Hepatocyte (in vitro differentiated cells): Measurements from ENCODE around the gene FYN. TPM values are rescaled to one million over a fixed set of nuclear protein-coding genes. Genes with fewer than 3 reads are reported as not detected.

Source experiments
- DNase-seq: peaks from one replicate; pipeline ENCODE4 v3.0.0-alpha.2; 2016; ENCODE audit warnings: low spot score
- H2AFZ ChIP-seq: fragments of 200-600 bp; sonication (generic); 2 replicates; pipeline ENCODE4 v1.6.0; 2016; ENCODE audit warnings: antibody characterized with exemption, mild to moderate bottlenecking
- H3K27ac ChIP-seq: fragments of 200-600 bp; sonication (generic); 2 replicates; pipeline ENCODE4 v1.5.1; 2016; ENCODE audit warnings: mild to moderate bottlenecking
- H3K27me3 ChIP-seq: fragments of 200-600 bp; sonication (generic); 2 replicates; pipeline ENCODE4 v1.6.1; 2016
- H3K36me3 ChIP-seq: fragments of 200-600 bp; sonication (generic); replicated peaks from 2 replicates; pipeline ENCODE4 v1.5.1; 2016; ENCODE audit warnings: low read depth; ENCODE audit not compliant: insufficient read depth
- H3K4me1 ChIP-seq: fragments of 200-600 bp; sonication (generic); 2 replicates; pipeline ENCODE4 v1.5.1; 2016; ENCODE audit warnings: mild to moderate bottlenecking, moderate library complexity; ENCODE audit not compliant: insufficient read depth
- H3K4me2 ChIP-seq: fragments of 200-600 bp; sonication (generic); 2 replicates; pipeline ENCODE4 v1.6.0; 2016
- H3K4me3 ChIP-seq: fragments of 200-600 bp; sonication (generic); 2 replicates; pipeline ENCODE4 v1.5.1; 2016; ENCODE audit warnings: mild to moderate bottlenecking
- H3K79me2 ChIP-seq: fragments of 200-600 bp; sonication (generic); 2 replicates; pipeline ENCODE4 v1.6.0; 2017; ENCODE audit warnings: mild to moderate bottlenecking
- H3K9me2 ChIP-seq: fragments of 200-600 bp; sonication (generic); replicated peaks from 2 replicates; pipeline ENCODE4 v1.6.0; 2017; ENCODE audit warnings: mild to moderate bottlenecking; ENCODE audit not compliant: insufficient read depth
- H3K9me3 ChIP-seq: fragments of 200-600 bp; sonication (generic); 2 replicates; pipeline ENCODE4 v1.5.1; 2016; ENCODE audit warnings: low read depth, mild to moderate bottlenecking
- H4K20me1 ChIP-seq: fragments of 200-600 bp; sonication (generic); 2 replicates; pipeline ENCODE4 v1.6.0; 2016; ENCODE audit warnings: mild to moderate bottlenecking; ENCODE audit not compliant: insufficient read depth, poor library complexity, severe bottlenecking
- EZH2 ChIP-seq: fragments of 200-600 bp; sonication (generic); IDR thresholded peaks from 2 replicates; pipeline ENCODE4 v1.6.1; 2016; ENCODE audit warnings: antibody characterized with exemption, mild to moderate bottlenecking, borderline replicate concordance
- EZH2phosphoT487 ChIP-seq: fragments of 200-600 bp; sonication (generic); IDR thresholded peaks from one replicate; pipeline ENCODE4 v1.6.1; 2018; ENCODE audit warnings: antibody characterized with exemption, mild to moderate bottlenecking, low read depth, moderate library complexity; ENCODE audit not compliant: unreplicated experiment, severe bottlenecking
- WGBS: methylation state at CpG from one replicate; pipeline ENCODE4 v1.1.6; 2016; ENCODE audit warnings: low lambda C conversion rate; ENCODE audit errors: missing lambda C conversion rate; 5-methylcytosine and 5-hydroxymethylcytosine counted together
- polyA plus RNA-seq: library from polyadenylated mRNA; unstranded; fragments of >200 nt; fragmentation: Nextera tagmentation; extraction: Ambion mirVana; gene quantifications from 2 replicates; pipeline ENCODE4 v1.2.1, GENCODE V29; 2016
- total RNA-seq: library from RNA; depleted of rRNA; stranded (reverse); fragments of >200 nt; gene quantifications from 2 replicates; pipeline ENCODE4 v1.2.3, GENCODE V29; 2014
- TF ChIP-seq, protein P1 (sequence below): fragments of 200-600 bp; sonication (generic); IDR thresholded peaks from 2 replicates; pipeline ENCODE4 v1.5.1; 2016; ENCODE audit warnings: antibody characterized with exemption, mild to moderate bottlenecking; ENCODE audit not compliant: poor library complexity

The FYN gene
- total and polyA plus RNA-seq, 2 experiments from 2014 or later = 40.0 to 70.1 TPM

DNA sequence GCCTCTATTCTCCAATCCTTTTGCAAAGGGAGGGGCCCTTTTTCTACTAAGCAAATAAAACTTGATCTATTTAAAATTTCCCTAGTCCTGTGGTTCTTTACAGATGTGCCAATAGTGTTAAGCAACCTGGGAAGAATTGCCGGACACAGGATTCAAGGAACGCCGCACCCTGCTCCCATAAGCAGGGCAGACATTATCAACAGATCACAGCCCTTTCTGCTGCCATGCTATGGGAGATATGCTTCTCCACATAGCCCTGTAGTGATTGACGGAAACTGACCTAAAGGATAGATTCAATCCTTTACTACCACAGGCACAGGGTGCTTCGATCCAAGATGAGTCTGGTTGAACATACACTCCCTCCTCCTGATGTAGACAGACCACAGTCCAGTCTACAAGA lies 149.2 kb downstream of the FYN start:
- no peak for DNase-seq
- WGBS = 87% methylated on average over 5 of the region's 5 CpGs
- H3K4me1 ChIP-seq = peaks cover 5% of the 10 kb centered on the region
- no peaks in the 10 kb centered on the region for H3K27me3 ChIP-seq
- H3K36me3 ChIP-seq = no peaks in the 10 kb centered on the region
- H3K79me2 ChIP-seq = no peaks in the 10 kb centered on the region
- no peak overlapping the region for H3K4me2 ChIP-seq
- no peak overlapping the region for H3K4me3 ChIP-seq
- TF ChIP-seq EZH2 (no peak), EZH2phosphoT487 (no peak)
- TF ChIP-seq, protein P1, sequence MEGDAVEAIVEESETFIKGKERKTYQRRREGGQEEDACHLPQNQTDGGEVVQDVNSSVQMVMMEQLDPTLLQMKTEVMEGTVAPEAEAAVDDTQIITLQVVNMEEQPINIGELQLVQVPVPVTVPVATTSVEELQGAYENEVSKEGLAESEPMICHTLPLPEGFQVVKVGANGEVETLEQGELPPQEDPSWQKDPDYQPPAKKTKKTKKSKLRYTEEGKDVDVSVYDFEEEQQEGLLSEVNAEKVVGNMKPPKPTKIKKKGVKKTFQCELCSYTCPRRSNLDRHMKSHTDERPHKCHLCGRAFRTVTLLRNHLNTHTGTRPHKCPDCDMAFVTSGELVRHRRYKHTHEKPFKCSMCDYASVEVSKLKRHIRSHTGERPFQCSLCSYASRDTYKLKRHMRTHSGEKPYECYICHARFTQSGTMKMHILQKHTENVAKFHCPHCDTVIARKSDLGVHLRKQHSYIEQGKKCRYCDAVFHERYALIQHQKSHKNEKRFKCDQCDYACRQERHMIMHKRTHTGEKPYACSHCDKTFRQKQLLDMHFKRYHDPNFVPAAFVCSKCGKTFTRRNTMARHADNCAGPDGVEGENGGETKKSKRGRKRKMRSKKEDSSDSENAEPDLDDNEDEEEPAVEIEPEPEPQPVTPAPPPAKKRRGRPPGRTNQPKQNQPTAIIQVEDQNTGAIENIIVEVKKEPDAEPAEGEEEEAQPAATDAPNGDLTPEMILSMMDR = no peak
- no peak overlapping the region for H3K27ac ChIP-seq
- no peaks in the 10 kb centered on the region for H3K9me3 ChIP-seq
- H3K9me2 ChIP-seq = no peaks in the 10 kb centered on the region
- no peak overlapping the region for H2AFZ ChIP-seq
- H4K20me1 ChIP-seq = no peaks in the 10 kb centered on the region

DNA sequence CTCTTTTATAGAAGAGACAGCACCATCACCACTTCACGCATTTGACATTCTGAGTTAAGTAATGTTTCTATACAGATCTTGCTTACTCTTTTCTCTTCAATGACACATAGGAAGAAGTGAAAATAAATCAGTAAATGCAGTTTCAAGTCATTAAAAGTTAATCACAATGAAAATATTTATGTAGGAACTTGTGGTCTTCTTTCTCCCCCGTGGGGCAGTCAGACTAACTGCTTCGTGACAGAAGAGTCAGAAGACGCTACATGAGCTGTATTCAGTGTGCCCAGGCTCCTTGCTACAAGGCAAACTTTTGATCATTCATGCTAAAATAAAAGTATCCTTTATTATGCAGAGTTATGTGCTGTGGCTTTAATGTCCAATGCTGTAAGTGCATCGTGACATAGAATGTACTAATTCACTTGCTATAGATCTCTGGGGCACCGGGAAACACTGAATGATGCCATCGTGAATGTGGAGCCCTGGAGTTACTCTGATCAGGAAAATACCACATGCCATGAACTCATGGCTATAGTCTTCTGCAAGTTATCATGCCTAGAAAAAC lies 149.8 kb downstream of the FYN start:
- Histone ChIP-seq H3K36me3 (no peaks in the 10 kb centered on the region), H4K20me1 (no peaks in the 10 kb centered on the region), H3K27me3 (no peaks in the 10 kb centered on the region), H2AFZ (no peak overlapping the region), H3K4me2 (no peak overlapping the region), H3K79me2 (no peaks in the 10 kb centered on the region), H3K4me3 (no peak overlapping the region), H3K4me1 (peaks cover 5% of the 10 kb centered on the region), H3K9me3 (no peaks in the 10 kb centered on the region), H3K9me2 (no peaks in the 10 kb centered on the region), H3K27ac (no peak overlapping the region)
- DNase-seq = no peak
- no peak for TF ChIP-seq EZH2
- TF ChIP-seq, protein P1 = no peak
- no peak for TF ChIP-seq EZH2phosphoT487
- WGBS = 90% methylated on average over 7 of the region's 7 CpGs

DNA sequence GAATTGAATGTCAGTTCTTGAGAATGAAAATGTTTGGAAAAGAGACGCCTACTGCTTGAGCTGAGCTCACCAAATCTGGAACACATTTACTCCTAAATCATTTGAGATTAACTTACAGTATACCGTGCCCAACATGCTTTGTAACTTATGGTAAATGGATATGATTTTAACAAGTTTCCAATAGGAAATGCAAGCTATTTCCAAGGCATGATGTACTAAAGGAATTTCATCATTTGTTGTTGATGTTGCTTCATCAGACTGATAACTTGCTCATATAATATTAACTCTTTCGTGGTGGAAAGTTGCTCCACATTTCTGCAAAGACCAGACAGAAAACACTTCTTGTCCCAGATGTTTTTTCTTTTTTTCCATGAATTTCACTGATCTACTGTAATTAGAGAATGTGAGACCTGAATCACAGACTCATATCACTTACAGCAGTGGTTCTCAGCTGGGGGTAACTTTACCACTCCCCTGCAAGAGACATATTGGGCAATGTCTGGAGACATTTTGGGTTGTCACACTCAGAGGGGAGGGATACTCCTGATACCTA lies 151.0 kb downstream of the FYN start:
- 49% methylated on average over 3 of the region's 3 CpGs for WGBS
- Histone ChIP-seq H3K4me3 (no peak overlapping the region), H3K4me2 (no peak overlapping the region), H3K27ac (peak overlapping the region; percentile 8), H3K27me3 (no peaks in the 10 kb centered on the region), H3K4me1 (peaks cover 5% of the 10 kb centered on the region), H3K79me2 (no peaks in the 10 kb centered on the region), H3K9me2 (no peaks in the 10 kb centered on the region), H4K20me1 (no peaks in the 10 kb centered on the region), H3K36me3 (no peaks in the 10 kb centered on the region), H2AFZ (no peak overlapping the region), H3K9me3 (no peaks in the 10 kb centered on the region)
- DNase-seq = no peak
- TF ChIP-seq EZH2 (no peak), EZH2phosphoT487 (no peak)
- TF ChIP-seq, protein P1 = no peak
